SH-SY5Y (cell line): Measurements from ENCODE around the gene RNF7.

Experiments used
- GATA2 ChIP-seq: IDR thresholded peaks from 2 replicates; pipeline ENCODE4 v1.6.1; 2011; ENCODE audit warnings: mild to moderate bottlenecking, low read depth, low read length
- GATA3 ChIP-seq: IDR thresholded peaks from 2 replicates; pipeline ENCODE4 v1.6.1; 2011; ENCODE audit warnings: low read depth, mild to moderate bottlenecking, low read length, moderate library complexity

DNA sequence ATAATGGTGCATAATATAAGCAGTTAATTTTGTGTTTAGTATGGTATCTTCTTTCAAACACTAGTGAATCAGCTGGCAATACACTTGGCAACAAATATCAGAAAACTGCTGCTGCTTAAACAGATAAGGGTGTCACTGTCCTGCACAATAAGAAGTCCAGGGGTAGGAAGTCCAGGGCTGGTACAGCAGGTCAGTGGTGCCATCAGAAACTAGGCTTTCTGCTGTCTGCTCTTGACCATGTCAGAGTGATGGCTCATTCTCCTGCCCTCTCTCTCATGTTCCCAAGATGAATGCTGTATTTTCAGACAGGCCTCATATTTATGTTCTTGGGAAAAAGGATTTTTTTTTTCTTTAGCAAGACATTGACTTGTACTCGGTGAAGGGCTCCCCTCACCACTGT is 15.9 kb downstream of the RNF7 start:
- TF ChIP-seq GATA2 = no peak
- TF ChIP-seq GATA3 = no peak
